ENCODE measurements around the gene C16orf90.
"Not testable (repeated sequence)": the region's sequence is repeated elsewhere in the genome, so short reads cannot be mapped to it uniquely, and the experiment has no call there.

Gene C16orf90

DNA sequence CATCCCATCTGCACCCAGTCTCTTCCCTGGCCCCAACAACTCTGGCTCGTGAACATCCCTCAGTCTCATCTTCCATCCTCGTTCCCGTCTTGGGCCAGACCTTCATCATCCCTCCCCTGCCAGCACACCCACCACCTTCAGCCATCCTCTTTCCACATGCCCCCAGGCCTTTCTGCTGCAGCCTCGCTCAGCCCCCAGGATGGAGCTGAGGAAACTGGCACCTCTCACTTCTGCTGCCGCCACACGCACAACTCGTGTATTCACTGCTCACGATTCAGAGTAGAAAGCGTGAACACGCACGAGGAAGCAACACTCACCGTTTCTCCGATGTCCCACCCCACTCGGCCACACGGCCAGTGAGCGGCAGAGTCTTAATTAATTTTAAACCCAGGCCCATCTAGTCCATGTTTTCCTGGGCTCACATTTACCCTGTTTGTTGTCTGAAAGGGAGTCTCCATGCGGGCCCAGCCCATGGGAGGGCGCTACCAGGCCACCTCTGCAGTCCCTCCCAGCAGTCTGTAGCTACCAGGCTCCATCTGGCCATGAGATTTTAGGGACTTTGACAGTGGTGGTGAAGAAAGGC lies 12.5 kb downstream of the C16orf90 start:
- FAIRE-seq = no peak

DNA sequence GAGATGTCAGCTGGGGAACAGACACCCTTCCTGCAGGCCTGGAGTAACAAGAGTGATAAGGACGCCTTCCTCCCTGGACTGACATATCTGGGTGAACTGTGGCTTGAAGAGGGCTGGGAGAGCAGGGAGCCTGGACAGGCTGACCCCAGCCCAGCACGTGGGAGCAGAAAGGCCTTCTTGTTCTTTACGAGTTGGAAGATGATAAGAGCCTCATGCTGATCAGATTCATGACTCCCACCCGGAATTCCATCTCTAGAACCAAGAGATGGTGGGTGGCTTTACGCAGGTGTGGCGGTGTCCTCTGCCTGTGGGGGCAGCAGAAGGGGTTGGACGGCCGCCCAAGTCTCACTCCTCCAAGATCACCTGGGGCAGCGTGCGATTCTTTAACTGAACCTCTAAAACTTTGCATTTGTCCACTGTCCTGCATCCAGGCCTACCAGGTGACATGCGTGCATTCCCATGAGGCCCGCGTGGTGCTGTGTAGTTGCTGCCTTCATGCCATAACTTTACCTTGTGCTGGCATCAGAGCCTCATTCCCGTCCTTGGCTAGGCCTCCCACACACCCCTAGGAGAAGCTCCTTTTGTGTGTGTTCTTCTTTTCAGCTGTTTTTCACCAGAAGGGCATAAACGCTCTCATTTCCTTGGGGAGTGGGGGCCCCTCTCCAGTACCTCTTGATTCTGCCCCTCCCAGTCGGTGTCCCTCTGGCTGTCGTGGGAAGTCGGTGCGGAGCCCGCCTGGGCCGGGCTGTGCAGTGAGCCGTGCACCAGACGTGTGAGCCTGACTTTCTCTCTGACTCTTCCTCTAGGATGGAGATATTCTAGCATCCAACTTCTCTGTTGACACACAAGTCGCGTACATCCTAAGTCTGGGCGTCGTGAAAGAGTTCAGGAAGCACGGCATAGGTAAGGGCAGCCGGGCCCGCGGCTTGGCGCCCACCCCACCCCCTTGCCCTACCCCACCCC lies 13.3 kb downstream of the C16orf90 start:
- FAIRE-seq = no peak

DNA sequence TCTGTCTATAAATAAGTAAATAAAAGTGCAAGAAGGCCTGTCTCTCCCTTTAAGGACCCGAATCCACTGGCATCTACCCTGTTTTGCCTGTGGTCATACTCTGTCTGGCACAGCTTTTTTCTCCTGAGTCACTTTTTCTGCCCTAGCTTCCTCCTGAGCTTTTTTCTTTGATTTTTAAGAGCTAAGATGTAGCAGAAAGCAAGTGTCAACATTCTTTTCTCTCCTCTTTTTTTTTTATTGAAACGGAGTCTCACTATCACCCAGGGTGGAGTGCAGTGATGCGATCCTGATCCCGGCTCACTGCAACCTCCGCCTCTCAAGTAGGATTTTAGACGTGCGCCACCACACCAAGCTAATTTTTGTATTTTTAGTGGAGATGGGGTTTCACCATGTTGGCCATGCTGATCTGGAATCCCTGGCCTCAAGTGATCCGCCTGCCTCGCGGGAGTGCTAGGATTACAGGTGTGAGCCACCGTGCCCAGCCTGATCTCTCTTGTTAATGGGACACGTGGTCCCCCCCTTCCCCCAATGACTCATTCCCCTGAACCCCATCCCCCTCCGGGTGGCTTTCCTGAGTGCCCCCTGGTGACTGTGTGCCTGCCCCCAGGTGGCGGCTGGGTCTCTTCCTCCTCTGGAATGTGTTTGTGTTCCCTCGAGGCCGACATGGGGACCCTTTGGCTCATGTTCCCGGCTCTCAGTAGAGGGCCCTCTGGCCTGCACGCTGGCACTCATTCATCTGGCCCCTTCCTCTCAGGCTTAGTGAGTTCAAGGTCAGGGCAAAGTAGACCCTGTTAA lies 14.2 kb downstream of the C16orf90 start:
- FAIRE-seq = no peak

DNA sequence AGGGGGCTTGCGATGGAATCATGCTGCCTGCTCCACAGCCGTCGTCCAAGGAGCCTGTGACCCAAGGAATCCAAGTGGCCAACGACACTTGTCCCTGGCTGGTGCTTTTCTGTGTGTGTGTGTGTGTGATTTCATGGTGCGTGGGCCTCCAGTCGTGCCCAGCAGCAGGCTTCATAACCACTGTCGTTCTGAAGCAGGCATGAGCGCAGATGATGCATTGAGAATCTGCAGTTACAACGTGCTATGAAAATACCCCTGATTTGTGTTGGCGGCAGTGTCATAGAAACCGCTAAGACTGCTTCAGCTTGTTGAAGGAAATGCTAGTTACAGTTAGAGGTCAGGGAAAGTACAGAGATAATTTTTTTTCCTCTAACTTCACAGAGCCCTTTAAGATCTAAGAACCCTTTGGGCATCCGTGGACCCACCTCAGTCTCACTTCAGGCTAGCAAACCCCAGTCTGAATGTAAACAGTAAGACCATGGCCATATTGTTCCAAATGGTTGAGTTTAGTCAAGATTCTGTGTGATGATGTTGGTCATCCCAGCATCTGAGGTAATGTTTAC lies 15.6 kb downstream of the C16orf90 start:
- no peak for FAIRE-seq

DNA sequence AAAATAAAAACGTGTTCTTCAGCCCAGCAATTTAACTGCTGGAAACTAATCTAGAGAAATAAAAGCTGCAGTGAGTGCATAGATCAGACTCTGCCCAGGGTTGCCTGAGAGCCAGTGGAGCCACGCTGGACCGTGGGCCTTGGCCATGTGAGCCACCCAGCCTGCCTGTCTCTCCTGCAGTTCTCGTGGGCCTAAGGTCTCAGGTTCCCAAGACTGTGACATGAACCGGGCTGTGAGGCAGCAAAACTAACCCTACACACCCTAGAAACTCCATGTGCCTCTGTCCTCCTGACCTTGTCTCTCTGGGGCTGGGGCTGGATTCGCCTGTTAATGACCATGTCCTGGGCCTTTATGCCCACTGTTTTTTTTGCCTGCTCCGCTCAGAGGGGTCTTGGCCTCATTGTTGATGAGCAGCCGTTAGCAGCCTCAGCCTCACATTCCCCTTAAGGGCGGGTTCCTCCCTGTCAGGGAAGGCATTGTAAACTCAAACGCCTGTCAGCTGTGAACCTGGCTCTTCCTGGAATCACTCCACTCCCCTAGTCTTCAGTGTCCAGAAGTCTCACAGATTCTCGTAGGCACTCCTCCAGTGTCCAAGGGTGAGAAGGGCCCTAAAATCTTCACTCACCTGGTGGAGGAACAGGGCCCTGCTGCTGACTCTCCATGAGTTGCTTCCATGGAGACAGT lies 16.9 kb downstream of the C16orf90 start:
- FAIRE-seq = no peak

DNA sequence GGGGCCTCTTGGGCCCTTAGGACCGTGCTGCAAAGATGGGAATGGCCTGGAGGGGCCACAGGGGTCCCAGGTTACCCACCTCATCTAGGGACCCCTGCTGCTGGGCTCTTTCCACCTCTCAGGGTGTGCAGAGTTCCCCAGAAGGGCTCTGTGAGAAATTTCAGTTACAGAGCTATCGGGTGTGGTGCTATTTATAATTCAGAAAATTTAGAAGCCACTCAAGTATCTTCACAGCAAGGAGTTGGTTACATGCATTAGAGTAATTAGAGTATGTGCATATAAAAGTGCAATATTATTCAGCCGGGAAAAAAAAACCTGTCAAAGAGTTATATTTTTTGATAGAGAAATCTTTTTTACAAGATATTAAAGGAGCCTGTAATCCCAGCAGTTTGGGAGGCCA lies 18.9 kb downstream of the C16orf90 start:
- FAIRE-seq = no peak

DNA sequence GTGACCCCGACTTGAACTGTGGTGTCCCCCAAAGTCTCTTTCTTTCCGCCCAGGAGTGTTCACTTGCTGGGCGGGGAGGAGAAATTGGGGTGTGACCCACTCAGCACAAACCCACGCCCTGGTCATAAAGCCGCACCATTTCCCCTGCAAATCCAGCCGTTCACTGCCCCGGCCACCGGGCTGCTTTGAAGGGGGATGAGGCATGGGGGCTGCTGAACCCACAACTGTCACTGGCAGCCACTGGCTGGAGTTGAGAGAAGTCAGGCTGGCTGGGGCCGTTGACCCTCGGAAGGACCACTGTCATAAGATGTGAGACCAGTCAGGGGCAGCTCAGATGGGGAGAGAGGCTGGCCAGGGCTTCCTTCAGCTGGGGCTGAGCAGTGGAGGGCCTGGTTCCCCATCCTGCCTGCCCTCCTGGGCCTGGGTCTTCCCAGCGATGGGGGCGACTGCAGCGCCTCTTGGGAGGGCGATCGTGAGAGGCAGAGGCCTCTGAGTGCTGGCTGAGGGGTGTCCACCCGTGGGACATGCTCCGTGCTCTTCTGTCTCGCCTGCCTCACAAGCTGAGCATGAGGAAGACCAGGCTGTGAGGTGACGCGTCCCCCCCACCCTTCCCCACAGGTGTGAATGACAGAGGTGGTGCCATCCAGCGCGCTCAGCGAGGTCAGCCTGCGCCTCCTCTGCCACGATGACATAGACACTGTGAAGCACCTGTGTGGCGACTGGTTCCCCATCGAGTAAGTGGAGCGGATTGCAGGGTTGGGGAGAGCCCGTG lies 19.5 kb downstream of the C16orf90 start:
- FAIRE-seq = no peak

DNA sequence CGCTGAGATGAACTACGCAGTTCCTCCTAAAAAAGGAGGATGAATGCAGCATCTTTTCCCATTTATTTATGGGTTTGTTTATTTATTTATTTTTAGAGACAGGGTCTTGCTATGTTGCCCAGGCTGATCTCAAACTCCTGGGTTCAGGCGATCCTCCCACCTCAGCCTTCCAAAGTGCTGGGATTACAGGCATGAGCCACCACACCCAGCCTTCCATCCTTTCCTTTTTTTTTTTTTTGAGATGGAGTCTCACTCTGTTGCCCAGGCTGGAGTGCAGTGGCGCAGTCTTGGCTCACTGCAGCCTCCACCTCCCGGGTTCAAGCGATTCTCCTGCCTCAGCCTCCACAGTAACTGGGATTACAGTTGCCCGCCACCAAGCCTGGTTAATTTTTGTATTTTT lies 20.4 kb downstream of the C16orf90 start:
- FAIRE-seq = not testable (repeated sequence)

DNA sequence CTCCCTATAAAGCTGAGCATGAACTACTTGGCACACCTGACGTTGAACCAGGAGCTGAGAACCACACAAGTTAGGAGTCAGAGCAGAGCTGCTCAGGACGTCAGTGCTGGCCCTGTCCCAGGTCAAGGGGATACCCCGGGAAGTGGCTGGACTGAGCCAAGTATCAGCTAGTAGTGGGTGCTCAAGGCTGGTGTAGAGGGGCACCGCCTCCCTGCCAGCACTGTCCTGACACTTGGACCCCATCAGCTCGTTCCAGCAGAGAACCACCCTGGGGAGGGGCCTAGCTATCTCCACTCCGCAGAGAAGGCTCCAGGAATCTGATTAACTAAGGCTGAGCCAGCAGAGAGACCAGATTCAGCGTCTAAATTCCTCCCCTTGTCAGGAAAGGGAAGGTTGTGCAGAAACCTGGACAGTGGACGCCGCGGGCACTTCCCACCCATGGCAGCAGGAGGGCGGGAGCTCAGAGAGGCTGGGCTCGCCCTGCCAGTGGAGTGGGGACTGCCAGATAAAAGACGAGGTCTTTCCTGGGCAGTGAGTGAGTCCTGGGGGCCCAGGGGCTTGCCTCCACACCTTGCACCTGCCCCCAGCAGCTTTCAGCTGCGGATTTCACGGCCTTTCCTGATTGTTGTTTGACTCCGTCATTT lies 21.0 kb downstream of the C16orf90 start:
- no peak for FAIRE-seq

DNA sequence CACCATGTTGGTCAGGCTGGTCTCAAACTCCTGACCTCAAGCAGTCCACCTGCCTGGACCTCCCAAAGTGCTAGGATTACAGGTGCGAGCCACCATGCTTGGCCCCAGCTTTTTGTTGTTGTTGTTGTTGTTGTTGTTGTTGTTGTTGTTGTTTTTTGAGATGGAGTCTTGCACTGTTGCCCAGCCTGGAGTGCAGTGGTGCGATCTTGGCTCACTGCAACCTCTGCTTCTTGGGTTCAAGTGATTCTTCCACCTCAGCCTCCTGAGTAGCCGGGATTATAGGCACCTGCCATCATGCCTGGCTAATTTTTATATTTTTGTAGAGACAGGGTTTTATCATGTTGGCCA lies 21.7 kb downstream of the C16orf90 start:
- FAIRE-seq = not testable (repeated sequence)

DNA sequence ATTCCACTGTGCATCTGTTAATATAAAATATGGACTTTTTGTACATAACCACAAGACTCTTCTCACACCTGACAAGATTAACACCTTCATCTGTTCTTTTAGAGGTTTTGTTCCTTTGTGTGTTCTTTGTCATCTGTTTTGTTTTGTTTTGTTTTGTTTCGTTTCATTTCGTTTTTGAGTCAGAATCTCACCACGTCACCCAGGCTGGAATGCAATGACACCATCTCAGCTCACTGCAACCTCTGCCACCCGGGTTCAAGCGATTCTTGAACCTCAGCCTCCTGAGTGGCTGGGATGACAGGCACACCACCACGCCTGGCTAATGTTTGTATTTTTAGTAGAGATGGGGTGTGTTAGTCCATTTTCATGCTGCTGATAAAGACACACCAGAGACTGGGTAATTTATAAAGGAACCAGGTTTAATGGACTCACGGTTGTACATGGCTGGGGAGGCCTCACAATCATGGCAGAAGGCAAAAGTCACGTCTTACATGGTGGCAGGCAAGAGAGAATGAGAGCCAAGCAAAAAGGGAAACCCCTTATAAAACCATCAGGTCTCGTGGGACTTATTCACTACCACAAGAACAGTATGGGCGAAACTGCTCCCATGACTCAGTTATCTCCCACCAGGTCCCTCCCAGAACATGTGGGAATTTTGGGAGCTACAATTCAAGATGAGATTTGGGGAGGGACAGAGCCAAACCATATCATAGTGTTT lies 22.3 kb downstream of the C16orf90 start:
- FAIRE-seq = no peak

DNA sequence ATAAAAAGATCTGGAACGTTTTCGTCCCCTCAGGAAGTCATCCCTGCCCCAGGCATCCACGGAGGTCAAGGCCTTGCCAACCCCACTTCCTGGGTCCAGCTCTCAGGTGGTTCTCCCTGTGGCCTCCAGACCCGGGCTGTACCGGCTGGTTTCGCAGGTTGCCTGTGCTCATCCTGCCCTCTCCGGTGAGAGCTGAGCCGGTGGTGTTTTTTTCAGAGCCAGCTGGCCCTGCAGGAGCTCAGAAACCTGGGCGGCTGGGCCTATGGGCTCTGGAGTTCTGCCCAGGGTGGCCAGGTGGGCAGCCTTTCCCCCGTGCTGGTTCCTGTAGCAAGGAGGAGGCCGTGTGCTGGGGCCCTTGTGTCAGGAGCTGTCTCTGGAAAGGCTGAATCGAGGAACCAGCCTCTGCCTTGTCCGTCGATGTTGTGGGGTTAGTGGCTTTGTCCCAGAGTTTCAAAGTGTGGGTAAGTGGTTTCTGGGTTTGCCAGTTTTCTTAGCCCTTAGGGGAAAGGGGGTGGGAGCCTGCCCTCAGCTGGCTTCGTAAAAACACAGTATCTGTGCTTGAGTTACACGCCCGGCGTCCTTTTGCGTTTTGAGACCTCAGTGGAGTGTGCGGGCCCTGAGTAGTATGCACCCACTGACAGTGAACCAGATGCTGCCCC lies 23.6 kb downstream of the C16orf90 start:
- no peak for FAIRE-seq

DNA sequence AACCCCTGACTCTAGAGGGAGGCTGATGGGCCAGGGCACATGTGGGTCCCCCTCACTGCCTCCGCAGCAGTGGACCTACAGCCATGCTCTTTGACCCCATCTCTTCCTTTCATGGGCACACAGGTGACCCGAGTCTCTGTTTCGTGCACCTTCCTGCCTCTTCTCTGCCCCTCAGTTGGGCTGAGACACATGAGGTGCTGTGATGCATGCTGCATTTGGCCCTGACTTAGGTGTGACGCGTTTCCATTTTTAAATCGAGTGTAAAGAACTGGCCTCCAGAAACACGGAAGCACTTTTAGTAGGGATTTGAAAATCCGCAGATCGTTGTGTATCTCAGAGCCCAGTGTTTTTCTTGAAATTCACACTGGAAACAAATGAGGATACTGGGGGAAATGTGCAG lies 24.6 kb downstream of the C16orf90 start:
- FAIRE-seq = no peak

DNA sequence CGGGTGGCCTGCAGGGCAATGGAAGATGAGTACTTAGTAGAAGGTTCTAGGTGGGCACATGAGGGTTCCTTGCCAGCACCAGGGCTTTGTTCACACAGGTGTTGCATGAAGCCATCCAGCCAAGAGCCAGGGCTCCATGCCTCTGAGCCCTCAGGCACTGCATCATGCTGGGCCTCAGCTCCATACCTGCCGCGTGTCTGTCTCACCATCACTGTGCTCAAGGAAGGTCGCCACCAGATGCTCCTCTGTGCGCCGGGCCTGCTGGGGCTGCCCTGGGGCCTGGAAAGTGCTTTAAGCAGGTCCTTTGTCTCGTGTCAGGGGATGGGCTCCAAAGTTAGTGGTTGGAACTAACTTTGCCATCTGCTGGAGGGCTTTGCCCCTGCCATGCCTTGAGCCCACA lies 25.6 kb downstream of the C16orf90 start:
- FAIRE-seq = no peak

DNA sequence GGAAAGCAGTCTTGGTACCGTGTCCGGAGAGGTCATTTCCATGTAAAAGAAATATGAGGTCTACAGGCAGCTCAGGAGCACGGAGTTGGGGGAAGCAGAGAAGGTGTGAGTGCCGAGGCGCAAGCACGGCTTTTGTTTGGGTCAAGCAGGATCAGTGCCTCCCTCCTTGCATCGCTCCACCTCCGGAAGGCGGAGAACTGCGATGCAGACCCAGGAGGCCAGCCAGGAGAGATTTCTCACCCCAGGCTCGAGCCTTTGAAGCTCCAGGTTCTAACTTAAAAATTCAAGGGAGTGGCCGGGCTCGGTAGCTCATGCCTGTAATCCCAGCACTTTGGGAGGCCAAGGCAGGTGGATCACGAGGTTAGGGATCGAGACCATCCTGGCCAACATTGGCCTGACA lies 26.8 kb downstream of the C16orf90 start:
- no peak for FAIRE-seq

DNA sequence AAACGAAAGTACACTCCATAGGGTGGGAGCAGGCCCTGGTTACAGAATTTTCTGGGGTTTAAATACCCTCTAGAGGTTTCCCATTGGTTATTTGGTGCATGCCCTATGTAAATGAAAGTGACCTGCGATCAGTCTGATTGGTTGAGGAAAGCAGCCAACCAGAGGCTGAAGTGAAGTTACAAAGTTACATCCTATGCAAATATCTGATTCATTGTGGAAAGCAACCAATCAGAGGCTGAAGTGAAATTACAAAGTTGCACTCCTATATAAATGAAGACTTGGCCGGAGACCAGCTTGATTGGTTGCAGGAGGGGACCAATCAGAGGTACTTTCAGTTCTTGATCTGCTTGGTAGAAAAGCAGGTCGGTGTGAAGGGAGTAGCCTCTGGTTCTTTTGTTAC lies 27.4 kb downstream of the C16orf90 start:
- FAIRE-seq = no peak

DNA sequence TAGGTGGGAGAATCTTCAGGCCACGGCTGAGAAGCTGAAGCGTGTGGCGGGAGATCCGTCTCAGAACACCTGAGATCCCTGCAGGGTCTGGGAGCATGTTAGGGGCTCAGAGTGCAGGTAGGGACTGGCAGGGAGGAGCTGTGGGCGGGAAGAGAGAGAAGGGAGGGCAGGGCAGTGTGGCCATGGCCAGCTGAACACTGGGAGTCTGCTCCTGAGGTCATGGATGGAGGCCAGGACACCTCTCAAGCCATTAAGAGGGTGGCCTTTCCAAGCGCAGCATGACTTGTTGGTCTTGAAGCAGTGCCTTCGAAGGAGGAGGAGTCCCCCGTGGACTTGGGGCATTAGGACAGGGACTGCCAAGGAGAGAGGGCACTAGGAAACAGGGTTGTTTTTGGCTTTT lies 28.1 kb downstream of the C16orf90 start:
- no peak for FAIRE-seq

DNA sequence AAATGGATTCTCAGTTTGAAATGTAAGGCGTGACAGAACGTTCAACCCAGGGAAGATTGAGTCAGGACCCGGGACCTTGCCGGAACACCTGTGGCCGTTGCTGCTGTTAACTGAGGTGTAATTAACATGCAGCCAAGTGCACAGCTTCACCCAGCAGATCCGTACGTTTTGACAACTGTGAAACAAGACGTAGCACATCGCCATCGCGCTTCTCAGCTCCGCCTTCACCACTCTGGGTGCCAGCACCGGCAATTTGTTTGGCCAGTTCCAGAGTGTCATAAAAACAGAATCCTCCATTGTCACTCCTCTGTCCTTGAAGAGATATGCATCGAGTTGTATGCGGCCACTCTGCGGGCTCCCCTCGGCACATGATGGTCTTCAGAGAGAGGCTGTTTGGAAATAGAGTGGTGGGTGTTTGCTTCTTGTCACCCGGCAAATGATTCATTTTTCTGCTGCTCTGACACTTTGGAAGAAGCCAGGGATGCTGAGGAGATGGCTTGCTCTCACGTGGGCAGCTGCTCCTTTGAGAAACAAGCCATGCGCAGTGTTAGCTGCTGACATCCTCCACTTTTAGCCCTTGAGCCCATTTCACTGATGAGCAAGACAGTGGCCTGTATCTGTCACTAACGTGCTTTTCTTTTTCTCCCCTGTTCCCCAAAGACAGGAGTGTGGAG lies 29.2 kb downstream of the C16orf90 start:
- no peak for FAIRE-seq

DNA sequence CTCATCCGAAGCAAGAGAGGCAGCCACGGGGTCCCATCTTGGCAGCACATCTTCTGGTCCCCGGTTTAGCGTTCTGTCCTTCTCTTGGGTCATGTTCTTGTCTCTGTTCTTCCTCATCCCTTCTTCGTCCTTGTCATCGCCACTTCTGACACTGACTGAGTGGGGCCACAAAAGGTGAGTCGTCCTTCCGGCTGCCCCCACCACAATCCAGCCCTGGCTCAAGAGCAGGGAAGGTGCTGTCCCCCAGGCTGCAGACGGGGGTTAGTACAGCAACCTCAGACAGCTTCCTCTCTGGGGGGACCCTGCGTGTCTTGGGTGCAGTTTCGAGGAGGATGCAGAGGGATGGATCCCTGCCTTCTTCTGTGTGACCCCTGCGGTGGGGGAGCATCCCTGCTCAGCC lies 30.0 kb downstream of the C16orf90 start:
- FAIRE-seq = no peak

DNA sequence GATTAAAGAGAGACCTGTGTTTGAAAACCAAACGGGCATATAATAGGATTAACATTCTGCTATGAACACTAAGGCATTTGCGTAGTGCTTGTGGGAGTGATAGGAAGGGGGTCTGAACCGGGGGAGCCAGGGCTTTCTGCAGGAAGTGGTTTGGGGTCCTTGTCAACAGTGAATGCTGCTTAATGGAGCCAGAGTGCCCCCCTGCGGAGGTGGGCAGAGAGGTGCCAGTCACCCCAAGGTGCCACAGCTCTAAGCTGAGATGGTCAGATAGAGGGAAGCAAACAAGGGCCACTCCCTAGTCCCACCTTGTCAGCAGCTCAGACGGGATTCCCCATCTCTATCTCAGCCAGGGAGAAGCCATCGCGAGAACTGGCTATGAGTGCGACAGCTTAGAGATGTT lies 34.1 kb downstream of the C16orf90 start:
- no peak for FAIRE-seq
